ENCODE results near the gene IL1RAPL1.

IL1RAPL1 gene

DNA sequence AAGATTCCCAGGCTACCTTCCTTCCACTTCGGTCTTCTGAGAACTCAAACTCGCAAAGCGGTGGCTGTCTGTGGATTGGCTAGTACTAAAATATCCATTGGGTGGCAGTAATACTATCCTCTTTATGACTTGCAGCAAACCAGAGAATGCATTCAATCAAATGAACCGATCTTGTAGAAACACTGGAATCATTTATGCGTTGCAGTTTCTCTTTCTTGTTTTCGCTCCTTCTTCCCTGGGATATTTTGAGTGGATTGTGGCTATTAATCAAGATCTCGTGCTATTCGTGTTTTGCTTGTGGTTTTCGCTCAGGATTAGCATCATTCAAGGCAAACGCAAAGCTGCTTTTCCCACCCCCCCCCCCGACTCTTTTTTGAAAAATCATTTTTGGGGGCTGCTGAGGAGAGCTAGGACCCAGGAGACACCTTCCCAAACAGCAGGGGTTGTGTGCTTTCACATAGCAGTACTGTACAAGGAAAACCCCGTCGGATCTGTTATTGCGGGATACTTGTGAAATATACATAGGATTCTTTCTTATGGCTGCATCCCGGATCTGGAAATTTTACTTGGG is at the start of gene IL1RAPL1:
Gene IL1RAPL1 (plus strand): TSS at position 466 of the 571 bp plus-strand sequence.
- FAIRE-seq = no peak

DNA sequence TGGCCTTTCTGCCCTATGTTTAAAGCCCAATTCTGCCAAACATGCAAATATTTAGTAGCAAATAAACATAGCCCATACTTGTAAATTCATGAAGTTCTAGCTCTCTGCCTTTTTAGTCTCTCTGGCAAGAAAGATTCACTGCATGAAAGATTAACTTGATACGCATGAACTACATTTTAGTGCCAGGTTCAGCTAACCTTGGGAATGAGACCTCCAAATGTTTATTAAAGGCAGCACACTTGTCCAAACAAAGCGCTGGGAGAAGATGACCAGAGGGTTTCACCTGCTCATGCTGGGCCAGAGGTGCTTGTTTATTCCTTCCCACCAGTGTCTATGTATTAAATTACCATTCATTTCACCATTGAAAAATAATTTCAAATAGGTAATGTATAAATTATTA is 44.5 kb upstream of the IL1RAPL1 start:
- no peak for FAIRE-seq

DNA sequence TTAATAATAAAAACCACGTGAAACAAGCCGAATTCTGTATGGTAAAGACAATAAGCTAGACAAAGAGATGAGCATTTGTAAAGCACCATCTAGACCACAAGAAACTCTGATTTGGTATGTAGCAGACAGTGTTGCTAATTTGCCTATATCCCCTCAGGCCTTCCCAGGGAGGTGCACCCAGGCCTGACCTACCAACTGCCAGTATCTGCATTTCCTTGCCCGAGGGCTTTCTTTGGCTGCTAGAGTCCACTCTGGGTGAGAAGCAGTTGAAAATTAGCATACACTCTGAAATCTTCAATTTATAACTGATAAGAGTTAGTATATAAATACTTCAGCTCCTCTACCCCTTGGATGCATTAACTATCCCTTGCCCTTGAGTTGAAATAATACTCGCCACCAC is 37.4 kb upstream of the IL1RAPL1 start:
- no peak for FAIRE-seq

DNA sequence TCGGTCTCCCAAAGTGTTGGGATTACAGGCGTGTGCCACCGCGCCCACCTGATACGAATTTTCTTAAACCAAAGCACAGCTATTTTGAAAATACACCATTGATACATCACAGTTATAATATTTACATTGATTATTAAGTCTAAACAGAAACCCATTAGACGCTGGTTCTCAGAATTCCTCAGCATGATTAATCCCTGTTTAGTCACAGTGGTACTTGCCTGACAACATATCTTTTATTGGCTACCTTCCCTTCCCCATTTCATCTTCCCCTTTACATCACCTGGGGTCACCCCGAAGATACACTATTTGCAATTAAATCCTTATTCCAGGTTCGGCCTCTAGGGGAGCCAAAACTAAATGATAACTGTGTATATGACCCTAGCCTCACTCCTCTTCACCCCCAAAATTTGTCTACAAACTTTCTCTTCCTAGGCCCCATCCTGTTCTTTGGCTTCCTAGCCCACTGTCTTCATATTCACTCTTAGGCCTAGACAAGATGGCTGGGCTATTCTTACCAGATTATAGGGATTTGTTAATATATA is 36.8 kb upstream of the IL1RAPL1 start:
- FAIRE-seq = no peak

DNA sequence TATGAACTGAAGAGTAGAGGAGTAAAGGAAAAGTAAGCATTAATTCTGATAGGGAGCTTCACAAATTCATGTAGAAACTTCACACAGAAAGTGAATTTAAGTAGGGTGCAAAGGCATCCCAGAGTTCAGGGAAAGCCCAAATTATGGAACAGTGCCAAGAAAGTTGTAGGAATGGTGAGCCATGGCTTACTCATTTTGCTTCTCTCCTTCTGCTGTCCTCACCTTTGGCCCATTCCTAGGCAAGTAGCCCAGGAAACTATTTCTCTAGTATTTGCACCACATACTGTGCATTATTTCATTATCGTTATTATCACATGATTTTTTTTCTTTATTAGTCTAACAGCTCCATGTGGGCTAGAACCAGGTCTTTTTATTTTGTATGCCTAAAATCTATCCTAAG is 34.9 kb upstream of the IL1RAPL1 start:
- no peak for FAIRE-seq

DNA sequence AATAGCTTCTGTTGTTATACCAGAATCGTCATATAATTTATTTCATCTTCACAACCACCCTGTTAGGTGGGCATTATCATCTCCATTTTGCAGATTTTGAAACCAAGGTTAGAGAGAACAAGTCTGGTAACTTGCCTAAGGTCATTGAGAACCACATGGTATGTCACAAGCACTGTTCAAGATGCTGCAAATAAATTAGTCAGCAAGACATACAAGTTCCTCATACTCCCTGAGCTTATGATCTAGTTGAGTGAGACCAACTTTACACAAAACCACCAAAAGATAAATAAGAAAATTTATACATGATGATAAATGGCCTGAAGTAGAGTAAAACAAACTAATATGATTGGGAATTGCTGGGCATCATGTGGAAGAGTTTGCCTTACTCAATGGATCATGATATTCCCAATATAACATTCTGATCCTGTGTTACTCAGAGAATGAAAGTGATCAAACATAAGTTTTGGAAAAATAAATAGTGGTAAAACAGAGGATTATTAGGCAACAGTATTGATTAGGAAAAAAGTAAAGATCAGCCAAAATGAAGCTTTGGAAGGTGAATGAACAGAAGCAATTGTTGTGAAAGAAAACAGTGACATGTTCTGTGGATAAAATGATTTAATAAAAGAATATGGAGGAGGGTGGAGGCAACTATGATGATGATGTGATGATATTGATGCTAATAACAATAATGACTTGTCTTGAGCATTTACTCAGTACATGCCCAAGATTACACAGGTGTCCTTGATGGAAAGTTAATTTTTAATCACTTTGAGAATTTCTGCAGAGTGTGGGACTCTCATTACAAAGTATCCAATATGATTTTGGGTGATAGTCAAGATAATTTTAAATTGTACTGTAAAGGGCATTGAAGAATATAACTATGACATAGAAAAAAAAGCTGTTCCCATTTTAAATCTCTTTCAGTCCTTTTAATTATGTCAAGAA is 34.1 kb upstream of the IL1RAPL1 start:
- no peak for FAIRE-seq

DNA sequence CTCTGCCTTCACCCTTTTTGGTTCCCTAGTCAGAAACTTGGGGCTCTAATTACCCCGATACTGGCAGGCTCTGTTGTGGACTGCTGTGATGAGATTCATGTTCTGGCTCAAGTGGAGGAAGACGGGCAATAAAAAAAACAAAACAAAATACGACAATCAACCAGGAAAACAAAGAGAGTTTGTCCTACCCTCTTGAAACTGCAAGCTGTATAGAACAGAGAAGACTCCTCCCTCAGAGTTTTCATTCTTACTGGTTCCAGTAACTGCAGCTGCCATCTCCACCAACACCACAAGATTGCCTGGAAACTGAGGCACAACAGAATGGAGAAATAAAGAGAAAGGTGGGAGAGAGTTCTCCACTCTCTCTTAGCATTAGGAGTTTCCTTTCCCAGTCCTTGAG is 11.1 kb upstream of the IL1RAPL1 start:
- no peak for FAIRE-seq

DNA sequence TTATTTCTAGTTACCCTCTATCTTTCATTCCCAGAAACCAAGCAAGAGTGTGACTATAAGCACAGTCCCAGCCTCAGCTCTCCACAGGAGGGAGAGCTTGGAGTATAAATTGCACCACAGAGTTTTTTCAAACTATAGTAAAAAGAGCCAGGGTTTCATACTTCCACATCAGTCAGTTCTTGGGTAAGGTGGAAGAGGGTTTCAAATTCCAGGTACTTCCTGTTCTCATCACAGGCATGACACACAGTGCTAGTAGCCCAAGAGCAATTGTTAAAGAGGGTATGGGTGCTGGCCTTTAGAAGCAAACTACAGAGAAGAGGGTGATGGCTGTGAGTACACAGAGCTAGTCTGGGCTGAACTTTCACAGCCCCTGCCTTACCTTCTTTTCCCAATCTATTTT is 5.7 kb upstream of the IL1RAPL1 start:
- FAIRE-seq = no peak

DNA sequence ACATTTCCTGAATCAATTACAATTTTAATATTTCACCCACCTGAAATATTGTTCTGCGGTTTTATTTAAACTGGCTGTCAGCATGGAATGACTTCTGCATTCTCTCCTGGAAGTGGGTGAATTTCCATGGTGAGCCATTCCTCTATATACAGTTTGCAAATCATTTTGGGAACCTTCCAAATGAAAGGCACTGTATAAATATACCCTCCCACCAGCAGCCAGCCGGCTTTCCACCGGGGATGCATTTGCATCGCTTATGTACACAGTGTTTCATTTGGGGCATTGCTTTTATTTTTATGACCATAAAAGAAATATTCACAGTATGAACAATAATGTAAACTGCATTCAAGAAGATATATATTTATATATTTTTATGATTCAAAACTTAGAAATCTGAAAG is 4.7 kb upstream of the IL1RAPL1 start:
- no peak for FAIRE-seq

DNA sequence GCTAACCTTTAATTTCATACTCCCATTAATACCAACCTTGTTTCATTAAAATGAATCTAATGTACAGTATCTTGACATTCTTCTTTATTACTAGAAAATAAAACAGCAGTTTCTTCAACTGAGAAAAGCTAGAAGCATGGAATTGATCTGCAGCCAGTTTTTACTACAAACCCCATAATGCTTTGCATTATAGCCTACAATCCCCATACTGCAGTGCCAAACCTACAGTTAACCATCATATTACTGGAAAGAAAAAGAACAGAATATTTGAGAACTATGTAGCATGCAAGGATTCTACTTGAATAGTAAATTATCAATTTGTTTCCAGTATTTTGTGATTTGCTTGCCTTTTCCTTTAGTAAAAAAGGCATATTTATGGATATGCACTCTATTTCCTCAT is 3.2 kb upstream of the IL1RAPL1 start:
- FAIRE-seq = no peak

DNA sequence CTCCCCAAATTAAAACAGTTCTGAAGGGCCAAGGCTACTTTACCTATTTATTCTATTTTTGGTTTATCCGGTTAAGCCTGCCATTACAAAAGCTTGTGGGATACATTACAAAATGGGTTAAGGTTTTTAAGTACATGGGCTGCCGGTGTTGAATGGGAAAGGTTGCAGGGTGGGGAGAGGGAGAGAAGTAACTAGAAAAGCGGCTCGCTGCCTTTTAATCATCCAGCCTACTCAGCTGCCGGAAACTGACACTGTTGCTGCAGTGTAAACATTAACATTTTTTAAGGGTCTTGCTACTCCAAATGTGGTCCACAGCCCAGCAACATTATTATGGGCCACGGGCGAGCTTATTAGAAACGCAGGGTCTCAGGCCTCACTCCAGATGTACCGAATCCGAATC is 1.5 kb upstream of the IL1RAPL1 start:
- no peak for FAIRE-seq

DNA sequence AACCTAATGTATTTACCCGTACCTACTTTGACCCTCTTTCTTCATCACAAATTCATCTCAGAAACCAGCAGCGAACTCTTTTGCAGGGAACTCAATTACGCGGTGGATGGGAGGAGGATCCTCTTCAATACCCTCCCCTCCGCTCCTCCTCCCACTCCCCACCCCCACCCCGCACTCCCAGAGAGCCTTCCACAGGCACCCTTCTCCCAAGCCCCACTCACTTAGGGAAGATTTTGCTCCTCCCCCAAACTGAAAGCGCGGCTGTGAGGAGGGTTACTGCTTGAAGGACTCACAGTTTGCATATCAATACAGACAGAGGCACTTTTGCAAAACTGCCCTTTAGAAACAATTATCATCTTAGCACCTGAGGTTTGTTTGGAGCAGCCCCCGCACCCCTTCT is 960 bp upstream of the IL1RAPL1 start:
- FAIRE-seq = no peak

DNA sequence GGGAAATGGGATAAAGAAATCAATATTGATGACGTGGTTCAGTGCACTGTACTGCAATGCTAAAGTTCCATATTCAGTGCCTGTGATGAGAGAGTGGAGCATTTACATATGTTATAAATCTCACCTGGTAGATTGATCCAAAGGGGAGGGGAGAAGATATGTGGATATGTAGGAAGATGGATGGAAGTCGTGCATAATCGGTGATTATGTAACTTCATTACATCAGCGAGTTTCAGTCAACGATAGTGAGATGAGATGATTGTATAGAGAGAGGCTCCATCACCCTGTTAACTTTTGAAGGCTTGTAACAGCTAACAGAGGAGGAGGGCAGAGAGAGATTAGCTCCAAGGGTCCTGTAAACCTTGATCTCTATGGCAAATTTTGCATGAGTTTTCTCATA is 1.8 kb downstream of the IL1RAPL1 start:
- FAIRE-seq = no peak

DNA sequence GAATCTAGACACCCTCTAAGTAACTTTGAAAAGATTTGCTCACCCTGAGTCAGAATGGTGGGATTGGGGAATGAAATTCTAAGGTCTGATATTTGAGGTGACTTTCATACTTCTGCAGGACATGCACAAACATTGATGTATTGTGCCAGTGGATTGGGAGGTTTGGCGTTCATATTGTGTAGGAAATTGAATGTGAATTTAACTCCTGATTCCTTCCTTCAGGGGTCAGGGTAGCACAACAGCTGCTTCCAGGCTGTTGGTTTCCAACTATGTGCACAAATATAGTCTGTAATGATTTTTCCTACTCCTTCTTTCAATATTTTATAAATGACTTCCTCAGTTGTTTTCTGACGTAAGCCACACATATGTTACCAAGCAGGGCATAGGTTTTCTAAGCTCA is 3.1 kb downstream of the IL1RAPL1 start:
- no peak for FAIRE-seq

DNA sequence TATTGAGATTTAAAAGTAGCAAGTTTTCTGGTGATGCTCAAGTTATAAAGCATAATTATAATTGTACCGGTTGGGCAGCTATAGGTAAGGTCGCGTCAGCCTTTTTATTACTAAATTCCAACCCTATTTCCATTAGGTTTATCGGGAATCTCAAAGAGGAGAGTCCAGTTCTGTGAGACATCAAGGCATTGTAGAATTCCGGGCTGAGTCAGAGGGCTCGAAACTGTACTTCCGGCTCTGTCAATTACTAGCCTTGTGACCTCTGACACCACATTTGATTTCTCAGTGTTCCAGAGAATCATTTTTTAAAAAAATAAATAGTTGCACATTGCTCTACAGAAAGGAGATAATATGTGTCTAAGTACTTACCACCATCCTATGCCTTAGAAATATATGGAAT is 4.3 kb downstream of the IL1RAPL1 start:
- FAIRE-seq = no peak

DNA sequence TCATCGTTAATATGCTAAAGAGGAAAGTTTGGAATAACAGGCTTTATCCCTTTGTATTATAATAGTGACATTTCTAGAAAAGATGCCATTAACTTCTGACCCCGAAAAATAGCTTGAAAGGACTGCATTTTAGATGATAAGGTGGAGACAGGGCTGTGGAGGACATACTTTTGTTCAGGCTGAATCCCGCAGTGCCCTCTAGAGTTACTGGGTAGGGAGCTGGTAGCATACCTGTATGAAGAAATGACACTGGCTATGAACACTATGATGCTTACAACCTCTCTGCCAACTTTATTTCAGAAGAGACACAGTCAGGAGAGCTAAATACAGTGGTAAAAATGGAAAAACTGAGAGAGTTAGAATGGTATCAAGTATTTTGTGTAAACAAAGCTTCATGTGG is 8.1 kb downstream of the IL1RAPL1 start:
- FAIRE-seq = no peak

DNA sequence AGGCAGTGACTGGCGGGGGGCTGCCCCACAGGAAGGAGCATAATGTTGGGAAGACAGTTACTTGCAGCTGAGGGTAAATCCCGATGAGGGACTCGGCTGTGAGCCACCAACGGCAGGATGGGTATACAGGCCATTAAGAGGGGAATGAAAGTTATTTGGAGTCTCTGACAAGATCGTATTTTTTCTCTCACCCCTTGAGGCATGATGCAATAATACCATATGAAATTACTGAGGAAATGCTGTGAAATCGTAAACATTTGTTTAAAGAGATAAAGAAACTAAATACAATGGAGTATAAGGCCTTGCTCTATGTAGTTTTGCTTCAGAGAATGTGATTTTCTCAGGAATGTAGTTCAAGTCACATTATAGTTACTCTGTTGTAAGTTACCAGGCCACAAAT is 12.7 kb downstream of the IL1RAPL1 start:
- FAIRE-seq = no peak

DNA sequence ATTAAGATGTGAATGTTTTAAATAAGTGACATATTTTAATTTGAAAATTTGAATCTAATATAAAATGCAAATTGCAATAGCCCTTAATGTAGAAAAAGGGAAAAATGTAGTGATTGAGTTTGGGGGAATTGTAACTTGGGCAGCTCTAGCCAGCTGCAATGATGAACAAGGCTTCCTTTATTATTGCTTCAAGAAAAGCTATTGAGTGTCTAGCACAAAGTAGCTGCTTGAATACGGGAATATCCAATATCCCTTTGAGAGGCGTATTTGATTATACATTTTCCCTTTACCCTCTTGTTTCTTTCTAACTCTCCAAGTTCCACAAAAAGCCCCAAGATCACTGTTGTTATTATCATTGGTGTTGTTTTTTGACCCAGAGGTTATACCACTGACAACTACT is 21.8 kb downstream of the IL1RAPL1 start:
- FAIRE-seq = no peak

DNA sequence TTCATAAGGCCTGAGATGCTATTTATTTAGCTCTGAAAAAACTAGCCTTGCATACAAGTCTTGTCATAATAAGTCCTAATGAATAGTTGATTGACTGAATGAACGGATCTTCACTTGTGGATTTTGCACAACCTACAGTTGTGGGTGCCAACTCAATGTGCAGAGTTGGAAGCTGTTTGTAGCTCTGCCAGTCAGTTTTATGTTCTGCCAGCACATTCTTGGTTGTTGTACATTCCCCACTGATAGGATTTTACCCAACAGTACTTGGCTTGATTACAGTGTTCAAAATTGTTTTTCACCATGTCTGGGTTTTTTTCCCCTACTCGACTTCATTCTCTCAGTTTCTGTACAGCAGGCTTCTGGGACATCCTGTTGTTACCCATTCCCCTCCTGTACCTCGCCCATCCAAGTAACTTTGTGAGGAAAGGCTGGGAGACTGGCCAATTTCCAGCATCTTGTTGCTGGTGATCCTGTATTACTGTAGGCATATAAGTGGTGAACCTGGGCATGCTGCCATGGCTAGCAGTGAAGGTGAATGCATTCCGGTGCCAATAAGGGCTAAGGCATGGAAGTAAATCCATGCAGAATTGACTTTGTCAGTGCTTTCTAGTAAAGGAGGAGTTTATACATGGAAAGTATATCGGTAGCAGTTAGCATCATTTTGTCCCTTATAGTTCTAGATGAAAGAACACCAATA is 22.8 kb downstream of the IL1RAPL1 start:
- no peak for FAIRE-seq

DNA sequence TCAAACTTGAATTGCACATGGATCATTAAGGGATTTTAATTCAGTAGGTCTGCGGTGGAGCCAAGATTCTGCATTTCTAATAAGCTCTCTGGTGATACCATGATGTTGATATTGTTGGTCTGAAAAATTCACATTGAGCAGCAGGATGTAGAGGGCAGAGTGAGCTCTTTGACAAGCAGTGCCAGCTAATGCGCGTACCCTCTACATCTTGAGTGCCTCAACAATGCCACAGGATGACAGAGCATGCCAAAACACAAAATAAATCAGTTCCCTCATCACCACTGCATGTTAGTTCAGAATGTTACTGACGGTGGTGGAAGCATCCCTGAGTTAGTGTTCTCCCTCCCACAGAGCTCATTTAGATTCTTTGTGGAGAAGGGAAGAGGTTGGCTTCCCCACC is 23.5 kb downstream of the IL1RAPL1 start:
- FAIRE-seq = no peak

DNA sequence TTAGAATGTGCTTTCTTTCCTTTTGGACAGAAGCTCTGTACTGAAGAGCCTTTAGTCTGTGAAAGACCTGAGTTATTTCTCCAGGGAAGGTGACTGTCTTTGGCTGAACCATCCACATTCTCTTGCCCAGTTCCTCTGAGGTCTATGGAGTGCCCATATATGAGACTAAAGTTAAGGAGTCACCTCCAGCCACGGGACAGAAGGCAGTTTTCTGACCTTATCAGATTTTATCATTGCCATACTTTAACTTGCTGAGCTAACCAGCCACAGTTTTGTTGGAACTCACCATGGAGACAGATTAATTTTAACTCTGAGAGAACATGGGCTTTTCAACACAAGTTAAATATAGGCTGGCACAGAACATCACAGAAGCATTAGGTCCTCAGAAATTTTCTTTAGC is 26.3 kb downstream of the IL1RAPL1 start:
- no peak for FAIRE-seq

DNA sequence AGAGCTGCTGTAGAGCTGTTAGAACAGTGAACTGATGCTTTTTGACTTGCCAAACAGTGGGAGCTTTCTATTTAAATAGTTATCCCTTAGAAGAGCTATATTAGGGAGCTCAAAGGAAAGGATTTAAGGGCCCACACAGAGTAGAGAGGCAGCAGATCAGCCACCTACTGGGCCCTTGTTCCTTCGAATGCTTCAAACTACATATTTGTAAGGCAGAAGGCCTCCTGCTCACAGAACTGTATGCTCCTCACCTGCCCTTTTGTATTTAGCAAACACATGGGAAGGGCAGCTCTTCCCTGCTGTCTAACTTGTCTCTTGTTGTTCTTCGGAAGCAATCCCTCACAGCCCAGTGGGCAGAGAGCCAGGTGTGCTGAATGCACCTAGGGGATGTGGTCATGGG is 38.0 kb downstream of the IL1RAPL1 start:
- FAIRE-seq = no peak

DNA sequence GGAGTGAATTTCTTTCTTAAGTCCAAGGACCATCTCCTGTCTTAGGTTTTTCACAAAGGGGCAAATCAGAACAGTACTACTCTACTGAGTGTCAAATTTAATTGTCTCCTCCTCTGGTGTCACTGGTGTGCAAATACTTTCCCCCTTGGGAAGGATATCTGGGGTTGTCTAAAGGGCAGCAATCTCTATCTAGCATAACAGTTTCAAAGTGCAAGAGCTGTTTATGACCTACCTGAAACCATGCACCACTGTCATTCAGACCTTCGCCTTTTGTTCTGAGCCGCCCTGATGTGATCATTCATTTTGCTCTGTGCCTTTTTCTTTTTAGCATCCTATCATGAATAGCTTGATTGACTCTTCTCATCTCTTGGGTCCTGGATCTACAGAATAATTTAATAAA is 39.3 kb downstream of the IL1RAPL1 start:
- FAIRE-seq = no peak

DNA sequence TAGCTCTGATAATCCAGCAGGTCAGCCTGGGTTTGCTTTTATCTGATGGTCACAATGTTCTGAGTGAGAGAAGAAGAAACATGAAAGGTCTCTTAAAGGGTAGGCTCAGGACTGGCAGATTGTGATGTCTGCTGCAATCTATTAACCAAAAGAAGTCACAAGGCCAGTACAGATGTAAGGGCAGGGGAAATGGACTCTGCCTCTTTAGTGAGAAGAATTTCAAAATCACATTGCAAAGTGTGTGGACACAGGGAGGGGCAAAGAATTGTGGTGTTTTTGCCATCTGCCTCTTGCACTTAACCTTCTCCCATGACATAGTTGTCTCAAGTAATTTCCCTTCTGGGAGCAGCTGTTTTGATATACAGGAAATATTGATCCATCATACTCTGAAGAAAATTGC is 40.9 kb downstream of the IL1RAPL1 start:
- no peak for FAIRE-seq

Data from A204.1 (cell line).